HG02759 (cell line): Measurements from ENCODE around the gene MARCHF6.

Experiments used
- ATAC-seq: cut with Tn5 transposase; IDR thresholded peaks from one replicate; pipeline ENCODE4 v1.9.1; 2021; ENCODE audit warnings: mild to moderate bottlenecking, moderate library complexity; ENCODE audit not compliant: unreplicated experiment

MARCHF6 gene

GRCh38 chr5:10321882-10322281 lies 31.6 kb upstream of the MARCHF6 start:
- ATAC-seq = no peak

GRCh38 chr5:10323588-10324488 lies 29.7 kb upstream of the MARCHF6 start:
- ATAC-seq = no peak

- ATAC-seq = no peak
These were observed 28.8 kb upstream of the MARCHF6 start for GRCh38 chr5:10324518-10325370.

- no peak for ATAC-seq
These were observed 25.2 kb upstream of the MARCHF6 start for GRCh38 chr5:10328323-10328722.

- ATAC-seq = no peak
These were observed 24.1 kb upstream of the MARCHF6 start for GRCh38 chr5:10329446-10329819.

GRCh38 chr5:10329820-10330481 lies 23.5 kb upstream of the MARCHF6 start:
- no peak for ATAC-seq

- no peak for ATAC-seq
These were observed 22.8 kb upstream of the MARCHF6 start for GRCh38 chr5:10330511-10331230.

- no peak for ATAC-seq
These were observed 22.1 kb upstream of the MARCHF6 start for GRCh38 chr5:10331341-10331796.

GRCh38 chr5:10332301-10332700 lies 21.2 kb upstream of the MARCHF6 start:
- no peak for ATAC-seq

- peak; percentile 74 for ATAC-seq
These were observed 20.1 kb upstream of the MARCHF6 start for GRCh38 chr5:10333154-10334006.

- no peak for ATAC-seq
These were observed 18.7 kb upstream of the MARCHF6 start for GRCh38 chr5:10334831-10335230.

- no peak for ATAC-seq
These were observed 17.6 kb upstream of the MARCHF6 start for GRCh38 chr5:10335711-10336470.

GRCh38 chr5:10337107-10337506 lies 16.4 kb upstream of the MARCHF6 start:
- no peak for ATAC-seq

GRCh38 chr5:10337986-10338385 lies 15.5 kb upstream of the MARCHF6 start:
- ATAC-seq = no peak

GRCh38 chr5:10338686-10339057 lies 14.8 kb upstream of the MARCHF6 start:
- no peak for ATAC-seq

GRCh38 chr5:10339058-10339811 lies 14.3 kb upstream of the MARCHF6 start:
- ATAC-seq = no peak

- no peak for ATAC-seq
These were observed 13.5 kb upstream of the MARCHF6 start for GRCh38 chr5:10339958-10340357.

- ATAC-seq = no peak
These were observed 10.0 kb upstream of the MARCHF6 start for GRCh38 chr5:10343486-10343885.
